GM20431 (cell line): ENCODE results near the gene ERF.

Experiments used
- in situ Hi-C: fragments of 300-500 bp; cut with MseI, MboI; formaldehyde crosslinking; loops from one replicate; pipeline ENCODE4 v1.15.0; 2020; ENCODE audit warnings: low sequenced_read_pairs; ENCODE audit not compliant: unreplicated experiment

ERF gene

GRCh38 chr19:42287827-42288107 is 32.8 kb upstream of the ERF start:
- in situ Hi-C loops: no loop called here

GRCh38 chr19:42287017-42287826 is 32.3 kb upstream of the ERF start:
- in situ Hi-C loops: no loop called here

- in situ Hi-C loops: no loop called here
These were observed 31.6 kb upstream of the ERF start for GRCh38 chr19:42286349-42287016.

GRCh38 chr19:42285988-42286348 is 31.0 kb upstream of the ERF start:
- in situ Hi-C loops: no loop called here

- in situ Hi-C loops: no loop called here
These were observed 30.6 kb upstream of the ERF start for GRCh38 chr19:42285541-42285941.

- in situ Hi-C loops: no loop called here
These were observed 29.8 kb upstream of the ERF start for GRCh38 chr19:42284591-42285341.

GRCh38 chr19:42284066-42284501 is 29.2 kb upstream of the ERF start:
- in situ Hi-C loops: no loop called here

GRCh38 chr19:42283188-42284065 is 28.5 kb upstream of the ERF start:
- in situ Hi-C loops: no loop called here

GRCh38 chr19:42282819-42283187 is 27.9 kb upstream of the ERF start:
- in situ Hi-C loops: no loop called here

- in situ Hi-C loops: no loop called here
These were observed 27.2 kb upstream of the ERF start for GRCh38 chr19:42281827-42282762.

GRCh38 chr19:42281146-42281826 is 26.4 kb upstream of the ERF start:
- in situ Hi-C loops: no loop called here

GRCh38 chr19:42280815-42281145 is 25.9 kb upstream of the ERF start:
- in situ Hi-C loops: no loop called here

- in situ Hi-C loops: no loop called here
These were observed 25.2 kb upstream of the ERF start for GRCh38 chr19:42279902-42280814.

- in situ Hi-C loops: no loop called here
These were observed 24.4 kb upstream of the ERF start for GRCh38 chr19:42279155-42279901.

GRCh38 chr19:42278452-42279154 is 23.7 kb upstream of the ERF start:
- in situ Hi-C loops: no loop called here

- in situ Hi-C loops: no loop called here
These were observed 23.0 kb upstream of the ERF start for GRCh38 chr19:42277821-42278451.
